AG09319 (cell line): Measurements from ENCODE around the gene NUFIP2.

Experiments used
- DNase-seq: peaks from one replicate; pipeline ENCODE4 v3.0.0-alpha.2; 2010; ENCODE audit warnings: low read depth; ENCODE audit errors: extremely low read depth
- CTCF ChIP-seq: IDR thresholded peaks from 2 replicates; pipeline ENCODE4 v1.5.1; 2011; ENCODE audit warnings: low read depth, mild to moderate bottlenecking, inconsistent platforms, low read length, moderate library complexity

The NUFIP2 gene

GRCh38 chr17:29326023-29326813 is 32.3 kb upstream of the NUFIP2 start:
- no peak for DNase-seq
- no peak for TF ChIP-seq CTCF

GRCh38 chr17:29322363-29322762 is 28.4 kb upstream of the NUFIP2 start:
- no peak for TF ChIP-seq CTCF
- no peak for DNase-seq

- TF ChIP-seq CTCF: no peak
- no peak for DNase-seq
These were observed 9.4 kb upstream of the NUFIP2 start for GRCh38 chr17:29303386-29303785.

GRCh38 chr17:29299031-29299430 is 5.1 kb upstream of the NUFIP2 start:
- DNase-seq: no peak
- TF ChIP-seq CTCF: no peak

GRCh38 chr17:29295420-29295819 is 1.5 kb upstream of the NUFIP2 start:
- no peak for DNase-seq

GRCh38 chr17:29294580-29294900 is 592 bp upstream of the NUFIP2 start:
- TF ChIP-seq CTCF: no peak
- no peak for DNase-seq

More at GRCh38 chr17:29295420-29295819, 1.5 kb upstream of the NUFIP2 start:
- no peak for TF ChIP-seq CTCF

- no peak for DNase-seq
- TF ChIP-seq CTCF: no peak
These were observed 707 bp downstream of the NUFIP2 start for GRCh38 chr17:29292992-29293889.
